ENCODE measurements around the gene VAV2. TPM values are rescaled to one million over a fixed set of nuclear protein-coding genes. Genes with fewer than 3 reads are reported as not detected.

Gene VAV2
- total and polyA plus RNA-seq, 12 donors, result 2.9 to 7.1 (median 5.0) TPM

GRCh38 chr9:133852431-133852830 is 139.7 kb downstream of the VAV2 start:
- no peak for TF ChIP-seq CTCF (IDR thresholded peaks at IDR 0.05)
- Histone ChIP-seq H3K4me3 (no peak overlapping the region), H3K4me1 (peaks cover 0 to 23% (median 0%) of the 10 kb centered on the region in 9 donors), H3K27ac (no peak overlapping the region), H3K9me3 (no peaks in the 10 kb centered on the region), H3K27me3 (no peaks in the 10 kb centered on the region), H3K36me3 (no peaks in the 10 kb centered on the region)
- no peak for DNase-seq
- ATAC-seq, result no peak
- intact Hi-C loops (cut with DNase I), result no loop called here
- whole genome bisulfite sequencing, 2 donors, result 95 to 96% methylated on average over 6 of the region's 6 CpGs

DNA sequence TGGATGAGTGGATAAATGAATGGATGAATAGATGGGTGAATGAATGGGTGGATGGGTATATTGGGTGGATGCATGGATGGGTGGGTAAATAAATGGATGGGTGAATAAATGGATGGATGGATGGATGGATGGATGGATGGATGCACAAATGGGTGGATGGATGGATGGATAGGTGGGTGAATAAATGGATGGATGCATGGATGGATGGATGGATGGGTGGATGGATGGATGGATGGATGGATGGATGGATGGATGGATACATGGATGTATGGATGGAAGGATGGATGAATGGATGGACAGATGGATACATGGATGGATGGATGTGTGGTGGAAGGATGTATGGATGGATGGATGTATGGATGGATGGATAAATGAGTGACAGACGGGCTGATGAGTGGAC is 140.4 kb downstream of the VAV2 start:
- ATAC-seq (no peak), DNase-seq (no peak)
- no peaks in the 10 kb centered on the region for H3K36me3 ChIP-seq
- WGBS, 2 donors, result 96 to 100% methylated on average over 1 of the region's 1 CpG
- no peak overlapping the region for H3K4me3 ChIP-seq
- H3K9me3 ChIP-seq, result no peaks in the 10 kb centered on the region
- H3K27ac ChIP-seq, result no peak overlapping the region
- no peaks in the 10 kb centered on the region for H3K27me3 ChIP-seq
- intact Hi-C loops (cut with DNase I), result no loop called here
- TF ChIP-seq CTCF (IDR thresholded peaks at IDR 0.05), result no peak
- peaks cover 0 to 19% (median 0%) of the 10 kb centered on the region in 9 donors for H3K4me1 ChIP-seq

- Histone ChIP-seq H3K9me3 (no peaks in the 10 kb centered on the region), H3K27me3 (no peaks in the 10 kb centered on the region), H3K4me1 (peaks cover 0 to 14% (median under 1%) of the 10 kb centered on the region in 9 donors), H3K36me3 (no peaks in the 10 kb centered on the region), H3K4me3 (no peak overlapping the region), H3K27ac (no peak overlapping the region)
- TF ChIP-seq CTCF (IDR thresholded peaks at IDR 0.05), result no peak
- intact Hi-C loops (cut with DNase I), result no loop called here
- WGBS, 2 donors, result 91 to 92% methylated on average over 7 of the region's 7 CpGs
- no peak for ATAC-seq
- no peak for DNase-seq
These were observed 141.2 kb downstream of the VAV2 start for GRCh38 chr9:133850937-133851336.

DNA sequence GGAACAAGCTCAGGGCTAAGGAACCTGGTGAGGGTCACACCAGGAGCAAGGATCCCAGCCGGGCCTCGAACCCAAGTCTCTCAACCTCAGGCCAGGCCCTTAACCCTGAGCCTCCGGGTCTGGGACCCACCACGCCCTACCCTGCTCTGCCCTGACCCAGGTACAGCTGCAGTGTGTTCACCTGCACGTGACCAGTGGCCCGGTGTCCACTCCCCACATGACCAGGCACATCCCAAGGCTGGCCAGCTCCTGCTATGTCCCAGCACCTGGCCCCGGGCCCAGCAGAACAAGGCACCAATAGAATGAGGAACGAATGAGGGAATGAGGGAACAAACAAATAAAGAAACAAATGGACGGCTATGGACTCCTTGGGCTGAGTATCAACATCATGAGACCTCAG is 142.0 kb downstream of the VAV2 start:
- DNase-seq (no peak), ATAC-seq (no peak)
- Histone ChIP-seq H3K36me3 (no peaks in the 10 kb centered on the region), H3K27ac (no peak overlapping the region), H3K9me3 (no peaks in the 10 kb centered on the region), H3K4me3 (no peak overlapping the region), H3K4me1 (peaks cover 0 to 13% (median 5%) of the 10 kb centered on the region in 9 donors), H3K27me3 (no peaks in the 10 kb centered on the region)
- 90 to 98% methylated on average over 9 of the region's 9 CpGs for WGBS, 2 donors
- TF ChIP-seq CTCF (IDR thresholded peaks at IDR 0.05), result no peak
- intact Hi-C loops (cut with DNase I), result no loop called here
